Loucy (cell line): ENCODE measurements around the gene AIDA.

Source experiments
- H2AFZ ChIP-seq: fragments of 200-600 bp; sonication (generic); 2 replicates; pipeline ENCODE4 v1.6.0; 2016; ENCODE audit warnings: antibody characterized with exemption, mild to moderate bottlenecking, low read length, moderate library complexity
- H3F3A ChIP-seq: fragments of 200-600 bp; 2 replicates; pipeline ENCODE4 v1.6.0; 2016; ENCODE audit warnings: antibody characterized with exemption, low read depth, mild to moderate bottlenecking
- H3K27me3 ChIP-seq: fragments of 200-600 bp; sonication (generic); 2 replicates; pipeline ENCODE4 v1.6.1; 2014; ENCODE audit warnings: low read length, mild to moderate bottlenecking; ENCODE audit not compliant: insufficient read depth, poor library complexity, severe bottlenecking
- H3K36me3 ChIP-seq: fragments of 200-600 bp; sonication (generic); 2 replicates; pipeline ENCODE4 v1.6.1; 2016; ENCODE audit warnings: low read length; ENCODE audit not compliant: insufficient read depth
- H3K4me1 ChIP-seq: fragments of 200-600 bp; sonication (generic); 2 replicates; pipeline ENCODE4 v1.5.1; 2014; ENCODE audit warnings: low read length, mild to moderate bottlenecking; ENCODE audit not compliant: insufficient read depth, poor library complexity, severe bottlenecking
- H3K4me2 ChIP-seq: fragments of 200-600 bp; sonication (generic); 2 replicates; pipeline ENCODE4 v1.6.0; 2014; ENCODE audit warnings: antibody characterized with exemption, low read length, low read depth, mild to moderate bottlenecking; ENCODE audit not compliant: poor library complexity, severe bottlenecking
- H3K4me3 ChIP-seq: fragments of 200-600 bp; sonication (generic); 2 replicates; pipeline ENCODE4 v1.5.1; 2014; ENCODE audit warnings: low read length, mild to moderate bottlenecking, mixed read lengths; ENCODE audit not compliant: poor library complexity, severe bottlenecking
- H3K79me2 ChIP-seq: fragments of 200-600 bp; sonication (generic); 2 replicates; pipeline ENCODE4 v1.6.1; 2014; ENCODE audit warnings: low read length; ENCODE audit not compliant: insufficient read depth
- H3K9ac ChIP-seq: fragments of 200-600 bp; sonication (generic); 2 replicates; pipeline ENCODE4 v1.6.0; 2014; ENCODE audit warnings: mild to moderate bottlenecking, low read depth, low read length, moderate library complexity; ENCODE audit not compliant: poor library complexity, severe bottlenecking
- H3K9me2 ChIP-seq: fragments of 200-600 bp; sonication (generic); replicated peaks from 2 replicates; pipeline ENCODE4 v1.6.1; 2016; ENCODE audit warnings: low read depth, low read length, mixed read lengths
- H3K9me3 ChIP-seq: fragments of 200-600 bp; sonication (generic); 2 replicates; pipeline ENCODE4 v1.6.1; 2014; ENCODE audit warnings: mild to moderate bottlenecking, antibody characterized with exemption, low read length, low read depth; ENCODE audit not compliant: insufficient read depth
- H4K20me1 ChIP-seq: fragments of 200-600 bp; sonication (generic); 2 replicates; pipeline ENCODE4 v1.6.0; 2014; ENCODE audit warnings: antibody characterized with exemption, low read length, mild to moderate bottlenecking; ENCODE audit not compliant: insufficient read depth, poor library complexity, severe bottlenecking
- EZH2phosphoT487 ChIP-seq: fragments of 200-600 bp; IDR thresholded peaks from 2 replicates; pipeline ENCODE4 v1.6.1; 2018; ENCODE audit warnings: antibody characterized with exemption, mild to moderate bottlenecking, moderate library complexity, borderline replicate concordance
- TF ChIP-seq, protein P1 (sequence below): fragments of 200-600 bp; sonication (generic); conservative IDR thresholded peaks from 2 replicates; pipeline ENCODE4 v1.5.1; 2014; ENCODE audit warnings: mild to moderate bottlenecking, antibody characterized with exemption, low read length

AIDA gene

DNA sequence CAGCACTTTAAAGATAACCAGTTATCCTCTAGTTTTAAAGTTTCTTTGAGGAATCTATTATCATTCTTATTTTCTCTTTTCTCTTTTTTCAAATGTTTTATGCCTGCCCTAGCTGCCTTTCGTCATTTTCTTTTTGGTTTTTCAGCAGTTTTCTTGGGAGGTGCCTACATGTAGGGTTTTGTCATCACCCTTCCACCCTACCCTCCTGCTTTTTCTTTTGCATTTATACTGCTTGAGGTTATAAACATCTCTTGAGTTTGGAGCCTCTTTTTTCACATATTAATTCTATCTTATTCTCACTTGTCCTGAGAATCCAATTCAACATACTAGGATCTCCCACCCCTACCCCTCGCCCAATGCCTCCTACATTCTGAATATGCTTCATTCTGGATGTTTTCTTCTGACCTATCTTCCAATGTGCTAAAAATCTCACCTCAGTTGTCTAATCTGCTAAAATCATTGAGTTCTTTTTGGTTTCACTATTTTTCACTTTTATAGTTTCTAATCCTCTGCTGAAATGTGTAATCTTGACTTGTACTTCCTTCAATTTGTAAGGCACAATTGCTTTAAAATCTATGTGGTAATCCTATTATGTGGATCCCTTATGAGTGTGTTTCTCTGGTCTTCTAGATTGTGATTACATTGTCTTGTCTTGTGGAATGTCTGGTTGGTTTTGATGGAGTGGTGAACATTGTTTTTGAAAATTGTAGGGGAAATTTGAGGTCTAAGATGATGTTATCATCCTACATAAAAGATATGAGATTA, 55.7 kb downstream of the AIDA start:
- Histone ChIP-seq H4K20me1 (no peaks in the 10 kb centered on the region), H3K4me2 (no peak overlapping the region), H2AFZ (no peak overlapping the region), H3K9ac (no peak overlapping the region), H3K4me1 (peaks cover 38% of the 10 kb centered on the region), H3K36me3 (peaks cover 94% of the 10 kb centered on the region), H3K27me3 (no peaks in the 10 kb centered on the region), H3K9me3 (no peaks in the 10 kb centered on the region), H3K79me2 (0 out of 2 replicates have a peak, but pooled peaks cover 5% of the 10 kb centered on the region), H3F3A (peaks cover 6% of the 10 kb centered on the region; the same call in 1 of the 2 replicates), H3K4me3 (no peak overlapping the region), H3K9me2 (no peaks in the 10 kb centered on the region)
- no peak for TF ChIP-seq EZH2phosphoT487
- TF ChIP-seq, protein P1, sequence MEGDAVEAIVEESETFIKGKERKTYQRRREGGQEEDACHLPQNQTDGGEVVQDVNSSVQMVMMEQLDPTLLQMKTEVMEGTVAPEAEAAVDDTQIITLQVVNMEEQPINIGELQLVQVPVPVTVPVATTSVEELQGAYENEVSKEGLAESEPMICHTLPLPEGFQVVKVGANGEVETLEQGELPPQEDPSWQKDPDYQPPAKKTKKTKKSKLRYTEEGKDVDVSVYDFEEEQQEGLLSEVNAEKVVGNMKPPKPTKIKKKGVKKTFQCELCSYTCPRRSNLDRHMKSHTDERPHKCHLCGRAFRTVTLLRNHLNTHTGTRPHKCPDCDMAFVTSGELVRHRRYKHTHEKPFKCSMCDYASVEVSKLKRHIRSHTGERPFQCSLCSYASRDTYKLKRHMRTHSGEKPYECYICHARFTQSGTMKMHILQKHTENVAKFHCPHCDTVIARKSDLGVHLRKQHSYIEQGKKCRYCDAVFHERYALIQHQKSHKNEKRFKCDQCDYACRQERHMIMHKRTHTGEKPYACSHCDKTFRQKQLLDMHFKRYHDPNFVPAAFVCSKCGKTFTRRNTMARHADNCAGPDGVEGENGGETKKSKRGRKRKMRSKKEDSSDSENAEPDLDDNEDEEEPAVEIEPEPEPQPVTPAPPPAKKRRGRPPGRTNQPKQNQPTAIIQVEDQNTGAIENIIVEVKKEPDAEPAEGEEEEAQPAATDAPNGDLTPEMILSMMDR: no peak

DNA sequence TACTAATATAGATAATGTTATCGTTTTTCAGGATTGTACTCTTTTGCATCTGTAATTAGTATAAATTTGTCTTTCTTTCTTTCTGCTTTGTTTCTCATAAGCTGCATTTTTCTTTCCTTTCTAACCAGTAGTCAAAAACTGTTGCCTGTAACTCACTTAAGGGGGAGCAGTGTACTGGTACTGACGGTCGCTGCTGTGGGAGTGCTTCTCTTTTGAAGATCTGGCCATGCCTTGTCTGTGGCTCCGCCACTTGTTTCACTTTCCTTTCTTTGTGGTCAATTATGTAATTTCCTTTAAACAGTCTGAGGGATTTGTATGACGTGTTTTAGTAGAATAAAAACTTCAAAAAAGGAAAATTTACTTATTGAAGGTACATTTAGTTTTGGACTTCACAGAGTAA, 57.4 kb downstream of the AIDA start:
- peak overlapping the region; percentile 38 for H3K4me2 ChIP-seq
- TF ChIP-seq EZH2phosphoT487: no peak
- TF ChIP-seq, protein P1: peak; percentile 52
- H3F3A ChIP-seq: peaks cover 6% of the 10 kb centered on the region; the same call in 1 of the 2 replicates
- H3K4me1 ChIP-seq: peaks cover 39% of the 10 kb centered on the region
- H3K79me2 ChIP-seq: 0 out of 2 replicates have a peak, but pooled peaks cover 5% of the 10 kb centered on the region
- H2AFZ ChIP-seq: no peak overlapping the region
- H3K9ac ChIP-seq: peak overlapping the region; percentile 15
- no peaks in the 10 kb centered on the region for H3K9me3 ChIP-seq
- no peaks in the 10 kb centered on the region for H3K27me3 ChIP-seq
- H3K36me3 ChIP-seq: peaks cover 93% of the 10 kb centered on the region
- H3K9me2 ChIP-seq: no peaks in the 10 kb centered on the region
- H4K20me1 ChIP-seq: no peaks in the 10 kb centered on the region
- H3K4me3 ChIP-seq: peak overlapping the region; percentile 14

DNA sequence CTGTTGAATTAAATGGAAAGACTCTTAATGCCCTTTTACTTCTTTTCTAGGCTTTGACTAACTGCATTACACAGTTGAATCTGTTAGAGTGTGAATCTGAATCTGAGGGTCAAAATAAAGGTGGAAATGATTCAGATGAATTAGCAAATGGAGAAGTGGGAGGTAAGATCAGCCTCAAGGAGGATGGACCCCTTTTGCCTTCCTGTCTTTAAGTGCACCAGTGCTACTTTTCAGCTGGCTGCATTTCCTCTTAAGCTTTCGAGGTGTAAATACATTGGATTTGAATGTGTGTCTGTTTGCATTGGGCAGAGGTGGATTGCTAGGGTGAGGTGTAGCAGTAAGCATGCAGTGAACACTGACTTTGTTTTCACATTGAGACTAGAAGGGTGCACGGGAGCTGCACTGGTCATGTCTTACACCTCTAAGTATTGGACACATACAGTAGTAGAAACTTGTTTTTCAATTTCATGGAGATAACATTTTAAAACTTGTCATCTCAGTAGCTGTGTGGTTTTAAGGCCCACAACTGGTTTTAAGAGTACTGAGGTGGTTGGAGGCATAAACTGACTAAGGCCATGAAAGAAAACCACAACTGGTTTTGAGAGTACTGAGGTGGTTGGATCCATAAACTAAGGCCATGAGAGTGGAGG, 59.0 kb downstream of the AIDA start:
- Histone ChIP-seq H3K9me2 (no peaks in the 10 kb centered on the region), H3K4me3 (no peak overlapping the region), H3K4me1 (peaks cover 39% of the 10 kb centered on the region), H3K4me2 (peak overlapping the region; percentile 38), H3K36me3 (peaks cover 81% of the 10 kb centered on the region), H3K9ac (no peak overlapping the region), H4K20me1 (peaks cover 4% of the 10 kb centered on the region), H3F3A (peaks cover 6% of the 10 kb centered on the region; the same call in 1 of the 2 replicates), H2AFZ (no peak overlapping the region), H3K9me3 (no peaks in the 10 kb centered on the region), H3K79me2 (0 out of 2 replicates have a peak, but pooled peaks cover 5% of the 10 kb centered on the region), H3K27me3 (no peaks in the 10 kb centered on the region)
- TF ChIP-seq EZH2phosphoT487: no peak
- TF ChIP-seq, protein P1: no peak
